ENCODE measurements around the gene IGF1R.

IGF1R gene

DNA sequence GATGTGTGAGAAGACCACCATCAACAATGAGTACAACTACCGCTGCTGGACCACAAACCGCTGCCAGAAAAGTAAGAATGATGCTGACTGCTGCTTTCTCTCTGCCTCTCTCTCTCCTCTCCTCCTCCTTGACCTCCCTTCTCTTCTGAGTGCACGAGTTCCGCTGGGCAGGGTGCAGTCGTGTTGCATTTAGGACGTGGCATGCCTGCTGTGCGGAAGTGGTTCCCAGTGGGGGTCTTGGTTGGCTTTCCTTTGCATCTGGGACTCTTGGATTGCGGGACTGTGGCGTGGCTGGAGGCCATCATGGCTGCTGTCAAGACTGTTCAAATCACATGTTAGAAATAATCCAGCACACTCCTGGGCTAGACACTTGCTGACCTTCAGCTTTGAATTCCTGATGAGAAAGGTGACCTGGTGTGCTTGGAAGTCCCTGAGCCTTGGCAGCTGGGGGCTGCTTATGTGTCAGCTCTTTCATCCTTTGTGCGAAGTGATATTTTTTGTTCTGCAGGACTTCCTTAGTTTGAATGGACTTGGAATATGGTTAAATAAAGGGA, 59.8 kb downstream of the IGF1R start:
- DNase-seq, result no peak

DNA sequence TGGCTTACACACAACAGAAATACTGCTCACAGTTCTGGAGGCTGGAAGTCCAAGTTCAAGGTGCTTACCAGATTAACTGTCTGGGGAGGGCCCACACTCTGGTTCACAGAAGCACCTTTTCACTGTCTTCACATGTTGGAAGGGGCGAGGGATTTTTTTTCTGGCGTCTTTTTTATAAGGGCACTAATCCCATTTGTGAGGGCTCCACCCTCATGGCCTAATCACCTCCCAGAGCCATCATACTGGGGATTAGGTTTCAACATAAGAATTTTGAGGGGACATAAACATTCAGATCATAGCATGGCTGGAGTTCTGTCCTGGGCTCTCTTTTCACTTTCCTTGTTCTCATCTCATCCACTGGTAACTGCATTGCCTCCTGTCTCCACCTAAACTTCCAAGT, 63.5 kb downstream of the IGF1R start:
- DNase-seq, result no peak

DNA sequence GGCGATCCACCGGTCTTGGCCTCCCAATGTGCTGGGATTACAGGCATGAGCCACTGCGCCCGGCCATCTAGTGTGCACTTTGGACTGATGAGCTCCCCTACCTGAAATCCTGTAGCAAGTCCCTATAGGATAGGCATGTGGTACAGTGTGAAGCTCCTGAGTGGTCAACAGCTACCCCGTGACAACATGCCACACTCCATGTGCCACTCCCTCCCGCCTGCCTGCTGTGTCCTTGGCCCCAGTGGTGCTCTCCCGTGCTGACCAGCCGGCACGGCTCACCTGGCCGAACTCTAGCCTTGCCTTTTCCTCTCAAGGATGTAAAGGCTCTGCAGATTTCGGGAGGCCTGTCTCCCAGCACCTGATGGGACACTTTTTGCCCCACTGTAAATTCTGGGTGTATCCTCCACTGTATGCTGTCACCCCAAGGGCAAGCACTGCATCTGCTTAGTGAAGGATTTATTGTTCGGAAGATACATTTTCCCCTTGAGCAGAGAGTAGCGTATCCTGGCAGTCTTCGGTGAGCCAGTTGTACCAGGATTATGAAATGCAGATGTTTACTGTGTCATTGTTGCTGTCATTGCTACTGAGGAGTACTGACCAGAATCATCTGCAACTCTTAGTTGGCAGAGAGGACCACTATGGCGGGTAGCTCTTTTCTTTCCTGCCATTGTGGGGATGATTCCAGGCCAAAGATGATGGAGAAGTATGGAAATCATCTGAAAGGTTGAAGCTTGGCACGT, 64.7 kb downstream of the IGF1R start:
- DNase-seq, result no peak

DNA sequence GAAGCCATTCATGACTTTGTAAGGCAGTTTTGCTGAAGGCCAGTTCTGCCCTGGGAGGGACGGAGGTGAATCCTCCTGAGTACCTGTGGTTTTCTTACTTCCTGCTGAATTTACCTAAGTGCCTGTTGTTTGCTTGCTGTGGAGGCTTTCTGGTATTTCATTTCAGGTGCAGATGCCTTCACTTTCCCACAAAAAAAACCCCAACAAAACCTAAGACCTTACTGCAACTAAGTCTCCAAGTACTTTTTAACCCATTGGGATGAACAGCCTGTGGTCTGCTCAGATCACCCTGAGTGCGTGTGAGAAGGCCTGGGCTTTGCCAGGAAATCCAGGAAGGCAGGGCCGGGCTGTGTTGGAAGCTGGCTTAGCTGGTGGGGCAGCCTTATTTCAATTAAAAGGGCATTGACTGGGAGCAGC, 65.3 kb downstream of the IGF1R start:
- no peak for DNase-seq

DNA sequence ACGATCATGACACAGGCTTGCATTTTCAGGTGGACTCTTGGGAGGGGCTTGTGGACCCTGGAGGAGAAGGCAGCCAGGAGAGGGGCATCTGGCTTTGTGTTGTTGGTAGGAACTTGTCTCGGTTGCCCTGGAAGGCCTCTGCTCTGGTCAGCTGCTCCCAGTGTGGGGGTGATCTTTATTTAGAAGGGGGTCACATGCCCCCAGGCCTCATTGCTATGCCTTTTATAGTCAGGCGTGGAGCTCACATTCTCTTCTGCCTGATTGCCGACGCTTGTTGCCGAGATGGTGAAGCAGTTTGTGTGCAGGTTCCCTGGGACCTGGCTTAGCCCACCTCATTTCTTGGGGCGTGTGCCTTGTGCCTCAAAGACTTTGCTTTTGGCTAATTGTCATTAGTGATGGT, 66.6 kb downstream of the IGF1R start:
- DNase-seq, result no peak

DNA sequence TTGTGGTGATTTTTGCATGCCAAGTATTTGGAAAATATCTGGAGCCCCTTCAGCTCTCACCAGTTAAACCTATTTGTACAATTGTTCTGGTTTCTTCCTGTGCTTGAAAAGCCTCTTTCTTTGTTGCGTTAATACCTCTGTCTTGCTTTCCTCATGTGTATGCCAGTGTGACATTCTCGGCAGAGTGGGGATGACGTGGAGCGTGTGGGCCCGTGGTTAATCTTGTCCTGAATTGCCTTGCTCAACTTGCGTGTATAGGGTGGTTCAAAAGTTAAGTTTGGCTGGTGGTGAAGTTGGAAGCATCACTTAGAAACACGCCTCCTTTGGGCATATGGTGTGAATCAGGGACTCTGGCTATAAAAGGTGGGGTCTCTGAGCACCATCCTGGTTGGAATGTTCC, 67.1 kb downstream of the IGF1R start:
- DNase-seq, result no peak

DNA sequence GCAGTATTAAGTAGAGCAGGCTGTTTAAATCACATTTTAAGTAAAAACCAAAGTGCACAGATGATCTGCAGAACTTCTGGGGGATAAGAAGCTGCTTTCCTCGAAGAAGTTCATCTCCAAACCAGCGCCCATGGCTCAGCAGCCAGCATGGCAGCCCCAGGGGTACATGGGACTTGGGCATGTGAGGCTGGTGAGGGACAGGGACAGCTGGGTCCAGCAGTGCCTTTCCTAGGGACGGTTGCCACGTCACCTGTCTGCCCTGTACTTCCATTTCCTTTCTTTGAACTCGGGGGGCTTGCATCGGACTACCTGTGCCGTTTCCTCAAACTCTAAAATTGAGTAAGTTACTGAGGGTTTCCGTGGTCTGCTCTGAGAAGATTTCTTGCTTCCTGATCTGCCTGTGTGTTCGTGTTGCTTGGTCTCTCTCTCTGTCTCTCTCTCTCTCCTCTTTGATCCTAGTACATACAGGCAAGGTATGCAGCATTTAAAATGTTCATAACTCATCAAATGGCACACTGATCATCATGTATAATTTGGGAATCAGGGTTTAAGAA, 67.6 kb downstream of the IGF1R start:
- no peak for DNase-seq

- DNase-seq, result no peak
These were observed 69.0 kb downstream of the IGF1R start for GRCh38 chr15:98717371-98717770.

- DNase-seq, result no peak
These were observed 69.6 kb downstream of the IGF1R start for GRCh38 chr15:98717942-98718341.

GRCh38 chr15:98718426-98719136, 70.2 kb downstream of the IGF1R start:
- no peak for DNase-seq

- DNase-seq, result no peak
These were observed 70.9 kb downstream of the IGF1R start for GRCh38 chr15:98719137-98719740.

DNA sequence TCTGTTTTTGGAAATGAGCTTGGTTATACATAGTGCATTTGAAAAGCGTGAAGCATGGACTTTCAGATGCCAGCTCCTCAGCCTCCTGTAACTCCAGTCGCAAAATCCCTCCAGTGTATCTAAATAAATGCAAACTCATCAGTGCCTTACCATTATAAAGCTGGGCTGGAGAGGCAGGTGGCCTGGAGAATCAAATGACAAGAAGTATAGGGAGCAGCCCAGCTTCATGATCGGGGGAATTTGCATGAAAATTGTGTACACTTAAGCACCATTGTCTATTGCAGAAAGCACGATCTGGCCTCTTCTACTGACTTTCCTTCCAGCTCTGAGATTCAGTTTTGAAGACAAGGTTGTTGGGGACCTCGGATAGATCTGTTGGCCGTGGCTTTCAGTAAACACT, 71.7 kb downstream of the IGF1R start:
- no peak for DNase-seq

DNA sequence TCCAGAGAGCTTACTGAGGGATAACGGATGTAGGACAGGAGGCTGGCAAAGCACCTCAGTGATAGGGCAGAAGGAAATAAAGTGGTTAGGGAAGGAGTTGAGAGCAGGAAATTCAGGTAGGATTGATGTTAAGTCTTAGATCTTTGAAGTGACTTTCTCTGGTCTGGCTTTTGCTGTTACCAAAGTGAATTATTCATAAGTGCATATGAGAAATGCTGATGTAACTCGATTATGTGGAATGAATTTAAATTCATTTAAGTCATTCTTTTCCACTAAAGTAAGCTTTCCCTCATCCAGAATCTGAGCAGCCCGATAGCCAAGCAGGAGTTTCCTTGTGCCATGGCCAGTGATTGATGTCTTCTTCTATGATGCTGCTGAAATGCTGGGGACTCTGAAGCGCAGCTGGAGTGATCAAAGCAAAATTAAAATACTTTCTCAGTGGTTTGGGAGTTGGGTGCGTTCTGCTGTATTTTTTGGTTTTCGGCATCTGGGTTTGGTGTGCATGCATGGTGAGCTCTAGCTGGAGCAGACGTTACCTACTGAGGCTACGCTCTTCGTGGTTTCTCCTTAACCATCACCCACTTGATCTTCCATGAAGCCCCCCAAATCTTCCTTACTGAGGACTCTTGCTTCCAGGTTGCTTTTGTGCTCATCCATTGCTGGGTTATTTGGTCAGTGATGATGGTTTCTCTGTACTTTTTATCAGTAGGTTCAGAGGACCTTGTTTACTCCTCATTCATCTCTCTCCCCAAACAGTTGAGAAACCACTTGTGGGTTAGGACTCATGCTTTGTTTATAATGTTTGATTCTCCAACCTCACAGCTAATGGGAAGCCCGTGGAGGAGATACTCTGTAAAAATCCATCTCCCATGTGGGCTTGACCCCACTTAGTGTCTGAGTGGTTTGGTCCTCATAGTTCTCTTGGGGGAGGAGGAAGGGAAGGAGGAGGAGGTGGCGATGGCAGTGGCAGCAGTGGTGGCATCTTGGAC, 72.5 kb downstream of the IGF1R start:
- no peak for DNase-seq

DNA sequence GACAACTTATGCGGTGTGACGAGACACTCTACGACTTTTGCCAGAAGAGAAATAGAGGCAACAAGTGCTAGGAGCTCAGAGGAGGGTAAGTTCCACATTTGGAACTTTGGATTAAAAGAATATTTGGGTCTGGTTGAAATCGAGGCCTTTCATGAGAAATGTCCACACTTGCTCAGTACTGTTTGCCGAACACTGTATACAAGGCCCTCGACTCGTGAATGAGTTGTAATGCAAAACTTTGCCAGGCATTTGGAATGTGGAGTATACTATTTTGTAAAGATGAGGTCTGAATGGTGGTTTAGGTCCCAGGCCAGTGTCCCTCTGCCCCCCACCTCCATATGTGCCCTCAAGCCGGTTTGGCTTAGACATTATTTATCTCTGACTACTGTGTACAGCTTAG, 73.9 kb downstream of the IGF1R start:
- DNase-seq, result no peak

DNA sequence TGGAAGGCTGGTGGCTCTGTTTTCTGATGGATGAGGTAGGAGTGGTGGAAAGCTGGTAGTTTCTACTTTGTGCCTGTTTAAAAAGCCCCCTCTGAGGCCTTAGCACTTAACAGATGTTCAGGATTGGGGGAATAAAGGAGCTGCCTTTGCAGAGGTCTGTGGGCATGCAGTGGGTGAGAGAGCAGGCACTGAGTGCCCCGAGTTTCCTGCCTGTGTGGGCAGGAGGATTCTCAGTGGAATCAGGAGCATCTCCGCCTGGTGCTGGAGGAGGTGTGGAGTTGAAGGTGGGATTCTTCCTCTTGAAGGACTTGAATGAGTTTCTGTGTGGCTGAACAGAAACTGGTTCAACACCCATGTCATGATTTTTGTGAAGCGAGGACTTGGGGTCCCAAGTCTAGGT, 74.3 kb downstream of the IGF1R start:
- no peak for DNase-seq

DNA sequence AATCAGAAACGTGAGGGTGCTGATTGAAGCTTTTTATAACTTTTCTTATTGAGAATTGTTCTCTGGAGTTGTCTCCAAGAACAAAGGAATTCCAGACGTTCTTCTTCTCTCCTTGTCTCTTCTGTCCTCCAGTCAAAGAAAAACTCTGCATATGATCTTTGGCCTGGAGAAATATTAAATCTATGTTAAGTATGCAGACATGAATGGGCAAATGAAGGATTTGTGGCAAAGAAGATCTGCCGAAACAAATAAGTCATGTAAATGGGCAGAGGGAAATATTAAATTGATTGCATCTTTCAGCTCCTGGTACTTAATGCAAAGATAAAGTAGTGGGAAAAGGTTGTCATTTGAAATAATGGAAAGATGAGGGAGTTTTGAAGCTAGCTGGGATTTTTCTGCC, 74.9 kb downstream of the IGF1R start:
- no peak for DNase-seq

DNA sequence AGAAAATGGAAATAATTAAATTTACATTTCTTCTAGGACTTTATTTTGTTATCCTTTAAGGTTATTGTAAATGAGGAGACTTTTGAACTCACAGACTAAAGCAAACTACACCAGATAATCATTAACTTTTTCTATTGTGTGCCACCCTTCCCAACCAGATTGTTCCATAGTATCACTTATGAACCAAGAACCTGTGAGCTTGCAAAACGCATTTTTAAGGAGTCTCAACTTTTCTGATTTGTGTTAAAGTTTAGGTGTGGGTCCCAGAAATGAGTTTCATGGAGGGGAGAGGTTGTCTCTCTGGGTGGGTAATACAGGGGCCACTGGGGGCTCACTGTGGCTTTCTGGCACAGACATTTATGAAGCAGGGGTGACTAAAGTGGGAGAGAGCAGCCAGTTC, 75.7 kb downstream of the IGF1R start:
- DNase-seq, result no peak

GRCh38 chr15:98724494-98724893, 76.2 kb downstream of the IGF1R start:
- no peak for DNase-seq

GRCh38 chr15:98725874-98726273, 77.5 kb downstream of the IGF1R start:
- no peak for DNase-seq

GRCh38 chr15:98727115-98728040, 79.0 kb downstream of the IGF1R start:
- no peak for DNase-seq
